Measurements from ENCODE around the gene IL1R2. TPM values are rescaled to one million over a fixed set of nuclear protein-coding genes. Genes with fewer than 3 reads are reported as not detected.

Gene IL1R2
- total RNA-seq, 1 donor from 2014 or later = 0.96 TPM

DNA sequence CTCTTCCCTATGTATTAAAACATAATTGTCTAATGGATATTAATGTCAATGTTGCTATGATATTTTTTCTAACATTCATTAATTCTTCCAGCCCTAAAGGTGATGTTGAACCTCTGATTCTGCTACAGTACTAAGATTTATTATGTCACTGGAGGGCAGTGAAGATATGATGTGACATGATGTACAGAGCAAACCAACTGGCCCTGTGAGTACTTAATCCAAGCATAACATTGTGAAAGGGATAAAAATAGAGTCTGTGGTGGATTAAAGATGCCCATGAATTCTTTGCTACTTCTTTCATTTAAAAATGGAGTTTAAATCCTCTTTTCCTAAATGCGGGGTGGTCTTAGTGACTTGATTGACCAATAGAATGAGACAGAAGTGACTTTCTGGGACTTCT, 51.8 kb downstream of the IL1R2 start:
- TF ChIP-seq, protein P1, sequence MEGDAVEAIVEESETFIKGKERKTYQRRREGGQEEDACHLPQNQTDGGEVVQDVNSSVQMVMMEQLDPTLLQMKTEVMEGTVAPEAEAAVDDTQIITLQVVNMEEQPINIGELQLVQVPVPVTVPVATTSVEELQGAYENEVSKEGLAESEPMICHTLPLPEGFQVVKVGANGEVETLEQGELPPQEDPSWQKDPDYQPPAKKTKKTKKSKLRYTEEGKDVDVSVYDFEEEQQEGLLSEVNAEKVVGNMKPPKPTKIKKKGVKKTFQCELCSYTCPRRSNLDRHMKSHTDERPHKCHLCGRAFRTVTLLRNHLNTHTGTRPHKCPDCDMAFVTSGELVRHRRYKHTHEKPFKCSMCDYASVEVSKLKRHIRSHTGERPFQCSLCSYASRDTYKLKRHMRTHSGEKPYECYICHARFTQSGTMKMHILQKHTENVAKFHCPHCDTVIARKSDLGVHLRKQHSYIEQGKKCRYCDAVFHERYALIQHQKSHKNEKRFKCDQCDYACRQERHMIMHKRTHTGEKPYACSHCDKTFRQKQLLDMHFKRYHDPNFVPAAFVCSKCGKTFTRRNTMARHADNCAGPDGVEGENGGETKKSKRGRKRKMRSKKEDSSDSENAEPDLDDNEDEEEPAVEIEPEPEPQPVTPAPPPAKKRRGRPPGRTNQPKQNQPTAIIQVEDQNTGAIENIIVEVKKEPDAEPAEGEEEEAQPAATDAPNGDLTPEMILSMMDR (IDR thresholded peaks at IDR 0.05; ENCODE audit: borderline replicate concordance) = no peak
- DNase-seq = no peak
- no peak overlapping the region for H3K27ac ChIP-seq (replicated peaks)
- H3K27me3 ChIP-seq (ENCODE audit: low read depth) = peaks cover 76% of the 10 kb centered on the region
- no peaks in the 10 kb centered on the region for H3K36me3 ChIP-seq
- H3K9me3 ChIP-seq (replicated peaks) = no peaks in the 10 kb centered on the region
- H3K4me3 ChIP-seq = no peak overlapping the region
- intact Hi-C loops (cut with micrococcal nuclease) = no loop called here
- H3K4me1 ChIP-seq = peaks cover 19% of the 10 kb centered on the region

DNA sequence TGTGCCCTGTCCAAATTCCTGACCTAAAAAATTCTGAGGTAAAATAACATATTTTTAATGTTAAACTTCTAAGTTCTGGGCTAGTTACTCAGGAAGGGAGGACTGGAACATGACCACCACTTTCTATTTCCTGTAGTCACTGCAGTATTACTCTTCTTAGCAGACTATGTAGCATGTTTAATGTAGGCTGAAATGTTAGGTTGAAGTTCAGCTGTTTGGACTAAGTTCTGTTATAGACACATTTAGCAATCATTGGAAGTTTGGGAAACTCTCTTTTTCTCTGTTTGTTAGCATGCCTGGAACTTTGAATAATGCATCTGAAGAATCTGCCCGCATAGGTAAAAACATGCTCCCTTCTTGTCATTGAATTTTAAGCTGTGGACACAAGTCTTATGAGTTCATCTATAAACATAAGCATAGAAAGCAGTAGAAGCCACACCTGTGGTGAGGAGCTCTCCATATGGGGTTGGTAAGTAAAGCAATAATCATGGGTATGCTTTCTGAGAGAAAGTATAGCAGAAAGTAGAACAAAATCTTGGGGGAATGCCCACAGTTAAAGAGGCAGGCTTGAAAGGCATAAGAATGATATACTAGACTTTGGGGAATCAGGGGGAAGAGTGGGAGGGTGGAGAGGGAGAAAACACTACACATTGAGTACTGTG, 52.6 kb downstream of the IL1R2 start:
- H3K4me1 ChIP-seq = peaks cover 27% of the 10 kb centered on the region
- intact Hi-C loops (cut with micrococcal nuclease) = no loop called here
- H3K27ac ChIP-seq (replicated peaks) = no peak overlapping the region
- no peak overlapping the region for H3K4me3 ChIP-seq
- H3K9me3 ChIP-seq (replicated peaks) = no peaks in the 10 kb centered on the region
- H3K36me3 ChIP-seq = no peaks in the 10 kb centered on the region
- peaks cover 77% of the 10 kb centered on the region for H3K27me3 ChIP-seq (ENCODE audit: low read depth)
- no peak for DNase-seq
- TF ChIP-seq, protein P1 (IDR thresholded peaks at IDR 0.05; ENCODE audit: borderline replicate concordance) = no peak

DNA sequence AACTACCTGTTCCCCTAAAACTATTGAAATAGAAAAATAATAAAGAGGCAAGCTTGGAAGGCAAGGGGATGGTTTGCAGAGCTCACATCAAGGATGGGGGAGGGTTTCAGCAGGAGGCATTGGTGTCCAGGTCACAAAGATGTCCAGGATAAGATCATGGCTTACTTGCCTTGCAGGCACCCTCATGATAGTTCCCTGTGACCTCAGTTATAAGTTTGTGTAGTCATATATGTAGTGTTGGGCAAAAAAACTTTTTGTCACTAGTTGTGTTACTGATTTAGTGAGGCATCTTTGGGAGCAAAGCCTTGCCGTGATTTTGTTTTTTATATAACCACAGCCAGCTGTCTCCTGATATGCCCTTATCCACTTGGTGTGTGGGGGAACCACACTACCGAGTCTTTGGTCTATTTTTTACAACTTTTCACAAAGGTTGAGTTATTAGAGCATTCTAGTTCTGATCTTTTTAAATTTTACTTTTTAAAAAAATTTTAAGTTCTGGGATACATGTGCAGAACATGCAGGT, 53.3 kb downstream of the IL1R2 start:
- peaks cover 77% of the 10 kb centered on the region for H3K27me3 ChIP-seq (ENCODE audit: low read depth)
- TF ChIP-seq, protein P1 (IDR thresholded peaks at IDR 0.05; ENCODE audit: borderline replicate concordance) = no peak
- H3K4me1 ChIP-seq = peaks cover 34% of the 10 kb centered on the region
- H3K9me3 ChIP-seq (replicated peaks) = no peaks in the 10 kb centered on the region
- H3K4me3 ChIP-seq = no peak overlapping the region
- no peak overlapping the region for H3K27ac ChIP-seq (replicated peaks)
- intact Hi-C loops (cut with micrococcal nuclease) = no loop called here
- H3K36me3 ChIP-seq = no peaks in the 10 kb centered on the region
- no peak for DNase-seq

DNA sequence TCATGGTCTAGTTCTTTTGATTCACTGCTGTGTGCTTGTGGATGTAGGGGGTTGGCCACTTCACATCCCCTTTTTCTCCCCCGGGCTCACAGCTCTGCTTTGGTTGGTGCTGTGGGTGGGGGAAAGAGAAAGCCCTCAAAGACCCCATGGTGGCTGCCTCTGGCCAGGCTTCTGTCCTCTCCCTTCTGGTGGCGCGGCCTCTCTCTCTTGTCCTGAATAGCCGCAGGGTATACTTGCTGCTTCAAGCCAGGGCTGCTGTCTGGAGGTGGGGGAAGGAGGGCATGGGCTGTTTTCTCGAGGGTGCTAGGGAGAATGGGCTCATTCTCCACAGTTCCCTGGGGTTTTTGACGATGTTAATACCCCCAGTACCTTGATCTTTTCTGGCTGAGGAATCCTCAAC, 53.9 kb downstream of the IL1R2 start:
- H3K4me1 ChIP-seq = peaks cover 41% of the 10 kb centered on the region
- H3K4me3 ChIP-seq = no peak overlapping the region
- intact Hi-C loops (cut with micrococcal nuclease) = no loop called here
- TF ChIP-seq, protein P1 (IDR thresholded peaks at IDR 0.05; ENCODE audit: borderline replicate concordance) = no peak
- H3K27me3 ChIP-seq (ENCODE audit: low read depth) = peaks cover 72% of the 10 kb centered on the region
- no peaks in the 10 kb centered on the region for H3K9me3 ChIP-seq (replicated peaks)
- no peaks in the 10 kb centered on the region for H3K36me3 ChIP-seq
- H3K27ac ChIP-seq (replicated peaks) = peak overlapping the region; percentile 9
- no peak for DNase-seq

DNA sequence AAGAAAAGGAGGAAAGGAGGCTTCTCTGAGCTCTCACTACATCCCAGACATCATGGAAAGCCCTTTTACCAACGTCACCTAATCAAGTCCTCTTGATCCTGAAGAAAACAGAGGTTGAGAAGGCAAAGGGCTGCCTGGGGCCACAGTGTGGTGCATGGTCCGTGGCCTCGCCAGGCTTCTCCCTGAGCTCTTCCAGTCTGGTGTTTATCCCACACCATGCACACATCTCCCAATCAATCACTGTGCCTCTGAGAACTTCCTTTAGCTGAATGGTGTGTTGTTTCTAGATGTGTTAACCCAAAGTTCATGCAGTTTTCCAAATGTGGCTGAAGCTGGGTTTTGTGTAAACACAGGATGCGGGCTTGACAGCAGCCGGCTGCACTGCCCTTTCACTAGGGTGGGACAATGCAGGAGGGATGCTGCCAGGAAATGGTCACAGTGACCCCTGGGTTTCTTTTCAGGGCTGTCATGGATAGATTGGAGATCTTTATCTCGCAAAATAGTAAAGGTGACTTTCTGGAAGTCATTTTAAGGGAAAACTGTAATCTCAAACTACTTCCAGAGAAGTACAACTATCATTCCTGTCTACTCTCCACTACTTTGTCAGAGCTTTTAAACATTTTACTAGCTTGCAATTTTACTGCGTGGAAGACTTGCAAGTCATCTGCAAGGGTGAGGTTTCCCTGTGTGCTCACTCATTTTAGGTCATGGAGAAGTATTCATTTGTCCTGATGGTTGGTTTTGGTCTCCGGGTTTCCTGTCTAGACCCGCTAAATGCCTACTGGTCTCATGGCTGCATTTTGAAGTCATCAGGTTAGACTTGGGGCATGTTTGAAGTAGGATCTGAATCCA, 54.6 kb downstream of the IL1R2 start:
- intact Hi-C loops (cut with micrococcal nuclease) = no loop called here
- DNase-seq = no peak
- H3K27ac ChIP-seq (replicated peaks) = peak overlapping the region; percentile 25
- H3K9me3 ChIP-seq (replicated peaks) = no peaks in the 10 kb centered on the region
- H3K36me3 ChIP-seq = no peaks in the 10 kb centered on the region
- H3K4me3 ChIP-seq = no peak overlapping the region
- H3K4me1 ChIP-seq = peaks cover 46% of the 10 kb centered on the region
- H3K27me3 ChIP-seq (ENCODE audit: low read depth) = peaks cover 65% of the 10 kb centered on the region
- TF ChIP-seq, protein P1 (IDR thresholded peaks at IDR 0.05; ENCODE audit: borderline replicate concordance) = no peak
